ENCODE data around the gene ASTN2. TPM values are rescaled to one million over a fixed set of nuclear protein-coding genes. Genes with fewer than 3 reads are reported as not detected.

The ASTN2 gene
- total RNA-seq, 4 donors from 2014 or later: 0.94 to 5.6 (median 3.7) TPM

DNA sequence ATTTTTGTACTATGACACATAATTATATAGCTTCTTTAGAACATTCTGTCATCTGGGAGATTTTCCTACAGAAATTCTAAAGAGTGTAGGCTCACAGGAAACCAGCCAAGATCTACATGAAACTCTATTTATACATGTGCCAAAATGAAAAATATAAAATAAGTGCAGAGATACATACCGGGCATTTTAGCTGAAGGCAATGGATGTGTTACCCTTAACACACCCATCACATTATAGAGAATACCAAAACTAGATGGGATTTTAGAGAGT is 601.9 kb downstream of the ASTN2 start:
- intact Hi-C loops (cut with DNase I): no loop called here
- WGBS, 2 donors: 62 to 80% methylated on average over 1 of the region's 1 CpG
- TF ChIP-seq, protein P1, sequence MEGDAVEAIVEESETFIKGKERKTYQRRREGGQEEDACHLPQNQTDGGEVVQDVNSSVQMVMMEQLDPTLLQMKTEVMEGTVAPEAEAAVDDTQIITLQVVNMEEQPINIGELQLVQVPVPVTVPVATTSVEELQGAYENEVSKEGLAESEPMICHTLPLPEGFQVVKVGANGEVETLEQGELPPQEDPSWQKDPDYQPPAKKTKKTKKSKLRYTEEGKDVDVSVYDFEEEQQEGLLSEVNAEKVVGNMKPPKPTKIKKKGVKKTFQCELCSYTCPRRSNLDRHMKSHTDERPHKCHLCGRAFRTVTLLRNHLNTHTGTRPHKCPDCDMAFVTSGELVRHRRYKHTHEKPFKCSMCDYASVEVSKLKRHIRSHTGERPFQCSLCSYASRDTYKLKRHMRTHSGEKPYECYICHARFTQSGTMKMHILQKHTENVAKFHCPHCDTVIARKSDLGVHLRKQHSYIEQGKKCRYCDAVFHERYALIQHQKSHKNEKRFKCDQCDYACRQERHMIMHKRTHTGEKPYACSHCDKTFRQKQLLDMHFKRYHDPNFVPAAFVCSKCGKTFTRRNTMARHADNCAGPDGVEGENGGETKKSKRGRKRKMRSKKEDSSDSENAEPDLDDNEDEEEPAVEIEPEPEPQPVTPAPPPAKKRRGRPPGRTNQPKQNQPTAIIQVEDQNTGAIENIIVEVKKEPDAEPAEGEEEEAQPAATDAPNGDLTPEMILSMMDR (IDR thresholded peaks at IDR 0.05): no peak
- no peak for TF ChIP-seq POLR2A (IDR thresholded peaks at IDR 0.05)

DNA sequence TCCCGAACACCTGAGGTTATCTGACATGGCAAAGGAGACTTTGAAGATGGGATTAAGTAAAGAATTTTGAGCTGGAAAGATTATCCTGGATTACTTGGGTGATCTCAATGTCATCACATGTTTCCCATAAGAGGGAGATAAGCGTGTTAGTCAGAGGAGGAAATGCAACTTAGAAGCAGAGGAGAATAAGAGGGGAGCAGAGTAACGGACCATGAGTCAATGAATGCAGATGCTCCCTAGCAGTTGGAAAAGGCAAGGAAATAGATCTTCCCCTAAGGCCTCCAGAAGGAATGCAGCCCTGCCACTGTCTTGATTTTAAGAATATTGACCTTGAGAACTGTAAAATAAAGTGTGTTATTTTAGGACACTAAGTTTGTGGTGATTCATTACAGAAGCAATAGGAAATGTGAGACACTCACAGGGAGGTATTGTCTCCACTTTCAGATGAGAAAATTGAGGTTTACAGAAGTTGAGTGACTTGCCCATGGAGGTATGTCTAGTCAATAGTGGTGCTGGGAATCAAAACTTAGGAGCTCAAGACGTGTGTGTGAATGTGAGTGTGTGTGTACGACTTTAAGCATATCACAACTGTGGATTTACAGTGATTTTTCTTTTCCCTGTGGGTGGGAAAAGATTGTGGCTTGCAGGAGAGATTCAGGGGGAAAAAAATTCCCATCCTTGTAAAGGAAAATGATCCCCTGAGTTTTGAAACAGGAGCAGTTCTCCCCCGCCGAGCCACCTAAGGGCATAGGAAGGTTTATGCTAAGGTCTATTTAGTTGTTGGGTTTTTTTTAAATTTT is 602.4 kb downstream of the ASTN2 start:
- intact Hi-C loops (cut with DNase I): no loop called here
- DNase-seq: no peak
- H3K9me3 ChIP-seq: no peaks in the 10 kb centered on the region
- no peak for TF ChIP-seq POLR2A (IDR thresholded peaks at IDR 0.05)
- TF ChIP-seq, protein P1 (IDR thresholded peaks at IDR 0.05): no peak
- no peaks in the 10 kb centered on the region for H3K36me3 ChIP-seq
- WGBS, 2 donors: 49 to 59% methylated on average over 7 of the region's 7 CpGs
- H3K4me1 ChIP-seq: no peaks in the 10 kb centered on the region
- no peak overlapping the region for H3K4me3 ChIP-seq (replicated peaks in 1 of 3)
- no peaks in the 10 kb centered on the region for H3K27me3 ChIP-seq
- H3K27ac ChIP-seq: no peak overlapping the region

More for the DNA sequence above, 601.9 kb downstream of the ASTN2 start:
- no peak for DNase-seq
- no peak overlapping the region for H3K27ac ChIP-seq
- H3K27me3 ChIP-seq: no peaks in the 10 kb centered on the region
- H3K4me3 ChIP-seq (replicated peaks in 1 of 3): no peak overlapping the region
- no peaks in the 10 kb centered on the region for H3K36me3 ChIP-seq
- H3K9me3 ChIP-seq: no peaks in the 10 kb centered on the region
- no peaks in the 10 kb centered on the region for H3K4me1 ChIP-seq

DNA sequence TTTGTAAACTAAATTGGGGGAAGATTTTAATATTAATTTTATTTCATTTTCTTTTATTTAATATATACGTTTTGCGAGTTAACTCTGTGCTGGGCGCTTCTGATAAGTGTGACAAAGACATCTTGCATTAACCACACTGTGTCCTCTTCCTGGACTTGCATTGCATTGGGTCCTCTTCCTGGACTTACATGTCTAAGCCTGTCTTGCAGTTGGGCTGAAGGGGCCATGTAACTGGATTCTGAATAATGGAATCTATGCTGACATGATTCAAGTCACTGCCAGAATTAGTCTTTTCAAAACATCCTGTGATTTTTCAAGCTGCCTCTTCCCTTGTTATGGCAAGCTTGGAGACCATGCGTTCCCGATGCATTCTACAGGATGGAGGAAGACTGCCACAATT is 605.2 kb downstream of the ASTN2 start:
- Histone ChIP-seq H3K4me3 (replicated peaks in 1 of 3) (no peak overlapping the region), H3K36me3 (no peaks in the 10 kb centered on the region), H3K27ac (no peak overlapping the region), H3K27me3 (no peaks in the 10 kb centered on the region), H3K4me1 (no peaks in the 10 kb centered on the region), H3K9me3 (no peaks in the 10 kb centered on the region)
- TF ChIP-seq, protein P1 (IDR thresholded peaks at IDR 0.05): no peak
- TF ChIP-seq POLR2A (IDR thresholded peaks at IDR 0.05): no peak
- intact Hi-C loops (cut with DNase I): no loop called here
- WGBS, 2 donors: 68 to 75% methylated on average over 5 of the region's 5 CpGs
- DNase-seq: no peak

DNA sequence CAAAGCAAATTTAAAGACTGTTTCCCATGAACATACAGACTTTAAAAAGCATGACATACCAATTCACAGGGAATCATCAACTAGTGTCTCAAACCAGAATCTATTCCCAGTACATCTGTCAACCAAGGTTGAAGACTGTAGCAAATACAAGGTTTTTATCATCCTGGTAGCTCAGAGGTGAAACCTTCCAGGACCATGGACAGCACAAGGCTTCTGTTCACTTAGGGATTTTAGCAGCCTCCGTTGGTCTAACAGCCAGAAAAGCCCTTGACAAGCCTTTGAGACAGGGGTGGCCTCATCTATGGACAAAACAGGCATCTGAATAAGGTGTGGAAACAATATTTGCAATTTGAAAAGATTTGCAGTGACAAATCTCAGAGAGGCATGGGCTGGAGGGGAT is 608.8 kb downstream of the ASTN2 start:
- Histone ChIP-seq H3K4me3 (replicated peaks in 1 of 3) (no peak overlapping the region), H3K27ac (no peak overlapping the region), H3K9me3 (no peaks in the 10 kb centered on the region), H3K36me3 (no peaks in the 10 kb centered on the region), H3K4me1 (no peaks in the 10 kb centered on the region), H3K27me3 (no peaks in the 10 kb centered on the region)
- WGBS, 2 donors: 6 to 14% methylated on average over 1 of the region's 1 CpG
- DNase-seq: no peak
- intact Hi-C loops (cut with DNase I): no loop called here
- no peak for TF ChIP-seq POLR2A (IDR thresholded peaks at IDR 0.05)
- TF ChIP-seq, protein P1 (IDR thresholded peaks at IDR 0.05): no peak

DNA sequence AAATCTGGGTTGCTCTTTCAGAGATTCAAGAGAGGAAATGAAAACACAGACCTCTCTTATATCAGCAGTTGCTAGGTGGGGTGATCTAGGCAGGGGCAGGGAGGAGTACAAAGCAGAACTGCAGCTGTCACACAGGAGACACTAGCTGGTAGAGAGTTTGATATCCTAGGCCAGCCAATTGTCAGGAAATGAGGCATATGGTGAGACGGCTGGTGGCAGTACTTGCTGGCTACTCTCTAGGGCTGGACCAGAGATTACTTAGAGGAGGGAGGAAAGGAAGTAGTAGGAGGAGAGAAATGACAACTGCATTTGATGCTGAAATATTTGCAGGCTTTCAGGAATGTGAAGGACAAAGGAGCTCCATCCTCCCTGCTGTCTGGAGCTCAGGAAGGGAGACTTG is 614.0 kb downstream of the ASTN2 start:
- no peak for DNase-seq
- intact Hi-C loops (cut with DNase I): no loop called here

More for the DNA sequence above, 614.0 kb downstream of the ASTN2 start:
- Histone ChIP-seq H3K4me1 (no peaks in the 10 kb centered on the region), H3K36me3 (no peaks in the 10 kb centered on the region), H3K27me3 (no peaks in the 10 kb centered on the region), H3K9me3 (no peaks in the 10 kb centered on the region), H3K4me3 (replicated peaks in 1 of 3) (no peak overlapping the region), H3K27ac (no peak overlapping the region)
- WGBS, 2 donors: 7 to 19% methylated on average over 1 of the region's 1 CpG
- TF ChIP-seq POLR2A (IDR thresholded peaks at IDR 0.05): no peak
- TF ChIP-seq, protein P1 (IDR thresholded peaks at IDR 0.05): no peak

Measured in thyroid gland (tissue), 4 donors.